ENCODE measurements around the gene ZNF804A.

ZNF804A gene

DNA sequence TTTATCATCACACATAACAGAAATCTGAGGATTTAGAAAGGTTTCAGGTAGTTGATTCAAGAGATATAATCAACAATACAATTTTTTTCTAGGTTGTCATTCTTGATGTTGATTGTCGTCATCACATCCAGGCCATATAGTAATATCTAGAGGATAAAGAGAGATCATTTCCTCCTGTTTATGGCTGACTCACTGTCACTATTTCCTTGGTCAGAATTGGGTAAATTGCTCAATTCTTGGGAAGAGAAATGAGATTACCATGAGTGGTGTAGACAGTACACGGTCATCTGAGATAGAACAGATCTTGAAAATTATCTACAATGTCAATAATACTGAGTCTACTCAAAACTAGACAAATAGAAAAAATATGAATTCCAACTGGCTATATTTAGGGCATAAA, 78.8 kb downstream of the ZNF804A start:
- Histone ChIP-seq H3K4me1 (ENCODE audit: insufficient read depth, low read length) (no peaks in the 10 kb centered on the region), H3K4me3 (ENCODE audit: low read depth in 1 of 2, low read length in 2 of 2) (no peak overlapping the region), H3K4me2 (ENCODE audit: insufficient read depth, low read length) (no peak overlapping the region), H3K79me2 (ENCODE audit: insufficient read depth, low read length) (no peaks in the 10 kb centered on the region), H3K27ac (ENCODE audit: low read length) (no peak overlapping the region), H3K9me3 (ENCODE audit: insufficient read depth, low read length, severe bottlenecking) (peaks cover 13% of the 10 kb centered on the region), H4K20me1 (ENCODE audit: insufficient read depth, low read length) (no peaks in the 10 kb centered on the region), H3K36me3 (ENCODE audit: insufficient read depth, low read length) (no peaks in the 10 kb centered on the region), H3K9ac (ENCODE audit: low read depth, low read length) (no peak overlapping the region), H3K27me3 (ENCODE audit: insufficient read depth, low read length, poor library complexity) (no peaks in the 10 kb centered on the region), H2AFZ (ENCODE audit: low read depth, low read length) (no peak overlapping the region)
- DNase-seq (no peak), ATAC-seq (ENCODE audit: insufficient read depth, low read depth) (no peak)
- no peak for TF ChIP-seq EZH2 (IDR thresholded peaks at IDR 0.05; ENCODE audit: borderline replicate concordance, low read depth, low read length, severe bottlenecking)
- no peak for TF ChIP-seq CTCF (IDR thresholded peaks at IDR 0.05; ENCODE audit: borderline replicate concordance, extremely low read depth, low read length, poor library complexity, severe bottlenecking)

GRCh38 chr2:184679219-184680018, 81.1 kb downstream of the ZNF804A start:
- Histone ChIP-seq H3K27me3 (ENCODE audit: insufficient read depth, low read length, poor library complexity) (no peaks in the 10 kb centered on the region), H3K27ac (ENCODE audit: low read length) (no peak overlapping the region), H3K36me3 (ENCODE audit: insufficient read depth, low read length) (no peaks in the 10 kb centered on the region), H2AFZ (ENCODE audit: low read depth, low read length) (no peak overlapping the region), H3K4me3 (ENCODE audit: low read depth in 1 of 2, low read length in 2 of 2) (no peak overlapping the region), H4K20me1 (ENCODE audit: insufficient read depth, low read length) (no peaks in the 10 kb centered on the region), H3K79me2 (ENCODE audit: insufficient read depth, low read length) (no peaks in the 10 kb centered on the region), H3K4me1 (ENCODE audit: insufficient read depth, low read length) (no peaks in the 10 kb centered on the region), H3K9ac (ENCODE audit: low read depth, low read length) (no peak overlapping the region), H3K4me2 (ENCODE audit: insufficient read depth, low read length) (no peak overlapping the region), H3K9me3 (ENCODE audit: insufficient read depth, low read length, severe bottlenecking) (peaks cover 13% of the 10 kb centered on the region)
- no peak for ATAC-seq (ENCODE audit: insufficient read depth, low read depth)
- no peak for TF ChIP-seq EZH2 (IDR thresholded peaks at IDR 0.05; ENCODE audit: borderline replicate concordance, low read depth, low read length, severe bottlenecking)
- no peak for TF ChIP-seq CTCF (IDR thresholded peaks at IDR 0.05; ENCODE audit: borderline replicate concordance, extremely low read depth, low read length, poor library complexity, severe bottlenecking)
- DNase-seq: no peak

DNA sequence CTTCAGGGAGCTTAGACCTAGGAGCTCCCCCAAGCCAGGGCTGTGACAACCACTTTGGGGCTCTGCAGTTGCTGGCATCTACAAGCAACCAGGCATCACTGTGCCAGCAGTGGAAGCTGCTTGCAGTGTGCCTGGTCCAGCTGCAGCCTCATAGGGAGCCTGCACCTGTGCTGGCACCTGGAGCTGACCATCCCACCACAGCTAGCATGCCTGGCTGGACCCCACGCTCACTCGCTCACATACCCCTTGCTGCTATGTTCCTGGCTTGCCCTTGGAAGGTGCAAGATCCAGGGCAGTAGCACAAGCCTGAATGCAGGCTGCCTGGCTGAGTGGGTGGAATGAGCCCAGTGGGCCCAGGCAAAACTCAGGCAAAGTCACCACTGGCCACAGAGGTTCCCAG, 82.5 kb downstream of the ZNF804A start:
- no peaks in the 10 kb centered on the region for H3K4me1 ChIP-seq (ENCODE audit: insufficient read depth, low read length)
- H3K27me3 ChIP-seq (ENCODE audit: insufficient read depth, low read length, poor library complexity): no peaks in the 10 kb centered on the region
- ATAC-seq (ENCODE audit: insufficient read depth, low read depth) (no peak), DNase-seq (no peak)
- H2AFZ ChIP-seq (ENCODE audit: low read depth, low read length): no peak overlapping the region
- H3K9me3 ChIP-seq (ENCODE audit: insufficient read depth, low read length, severe bottlenecking): peaks cover 13% of the 10 kb centered on the region
- H3K27ac ChIP-seq (ENCODE audit: low read length): no peak overlapping the region
- H3K9ac ChIP-seq (ENCODE audit: low read depth, low read length): no peak overlapping the region
- H3K4me2 ChIP-seq (ENCODE audit: insufficient read depth, low read length): no peak overlapping the region
- no peaks in the 10 kb centered on the region for H4K20me1 ChIP-seq (ENCODE audit: insufficient read depth, low read length)
- no peaks in the 10 kb centered on the region for H3K36me3 ChIP-seq (ENCODE audit: insufficient read depth, low read length)
- TF ChIP-seq CTCF (IDR thresholded peaks at IDR 0.05; ENCODE audit: borderline replicate concordance, extremely low read depth, low read length, poor library complexity, severe bottlenecking) (no peak), EZH2 (IDR thresholded peaks at IDR 0.05; ENCODE audit: borderline replicate concordance, low read depth, low read length, severe bottlenecking) (no peak)
- no peaks in the 10 kb centered on the region for H3K79me2 ChIP-seq (ENCODE audit: insufficient read depth, low read length)
- H3K4me3 ChIP-seq (ENCODE audit: low read depth in 1 of 2, low read length in 2 of 2): no peak overlapping the region
